Measurements from ENCODE around the gene RSBN1.

Gene RSBN1

GRCh38 chr1:113811156-113811887, 954 bp downstream of the RSBN1 start:
- DNase-seq: peak; percentile 78 to 83

DNA sequence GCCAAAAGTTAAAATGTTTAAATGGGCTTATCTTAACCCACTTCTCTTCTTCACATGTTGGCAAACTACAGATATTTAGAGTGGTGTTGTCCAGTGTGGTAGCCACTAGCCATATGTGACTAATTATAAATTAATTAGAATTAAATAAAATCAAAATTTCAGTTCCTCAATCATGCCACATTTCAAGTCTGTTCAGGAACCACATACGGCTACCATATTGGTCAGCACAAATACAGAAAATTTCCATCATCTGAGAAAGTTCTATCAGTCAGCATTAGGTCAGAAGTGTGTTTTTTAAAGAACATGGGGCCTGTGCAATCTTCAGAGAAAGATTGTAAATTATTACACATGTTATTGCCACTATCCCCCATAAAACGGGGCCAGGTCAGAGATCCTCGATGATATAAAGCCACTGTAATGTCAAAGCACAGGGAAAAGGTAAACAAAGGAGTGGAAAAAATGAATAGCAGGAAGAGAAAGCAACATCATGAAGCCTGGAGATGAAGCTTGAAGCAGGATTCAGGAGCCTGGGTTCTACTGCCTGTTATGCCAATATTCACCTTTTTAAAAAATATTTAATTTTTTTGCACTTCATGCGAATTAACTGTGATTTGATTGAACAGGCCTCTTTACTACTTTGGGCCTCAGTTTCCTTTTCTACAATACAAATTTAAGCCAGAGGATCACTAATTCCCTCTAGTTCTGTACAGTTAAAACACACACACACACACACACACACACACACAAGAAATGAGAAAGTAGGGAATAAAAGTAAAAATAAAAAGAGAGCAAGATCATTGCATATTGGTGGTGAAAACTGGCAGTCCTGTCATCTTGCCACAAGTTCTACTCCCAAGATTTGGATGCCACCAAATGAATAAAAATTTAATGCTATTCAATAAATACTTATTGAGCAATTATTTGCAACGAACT, 2.3 kb downstream of the RSBN1 start:
- no peak for DNase-seq

GRCh38 chr1:113808450-113809195, 3.7 kb downstream of the RSBN1 start:
- DNase-seq: no peak

DNA sequence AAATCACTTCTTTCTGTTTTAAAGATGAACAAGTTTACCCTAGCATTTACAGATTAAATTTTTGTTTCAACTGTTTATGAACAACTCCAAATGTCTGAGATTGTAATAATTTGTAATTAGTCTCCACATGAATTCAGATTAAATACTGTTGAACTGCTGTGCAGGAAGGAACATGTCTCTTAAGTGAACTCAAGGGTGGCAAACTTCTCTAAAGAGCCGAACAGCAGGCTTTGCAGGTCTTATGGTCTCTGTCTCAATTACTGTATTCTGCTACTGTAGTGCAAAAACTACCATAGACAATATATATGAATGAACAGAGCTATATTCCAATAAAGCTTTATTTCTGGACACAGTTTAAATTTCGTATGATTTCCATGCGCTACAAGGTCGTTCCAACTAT, 6.6 kb downstream of the RSBN1 start:
- no peak for DNase-seq

DNA sequence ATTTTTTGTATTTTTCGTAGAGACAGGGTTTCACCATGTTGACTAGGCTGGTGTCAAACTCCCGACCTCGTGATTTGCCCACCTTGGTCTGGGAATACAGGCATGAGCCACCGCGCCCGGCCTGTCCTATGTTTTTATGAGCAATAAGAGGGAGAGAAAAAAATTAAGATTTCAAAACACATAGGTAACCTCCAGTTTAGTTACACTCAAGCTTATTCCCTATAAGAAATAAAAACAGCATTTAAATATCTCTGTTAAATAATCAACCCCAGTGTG, 7.1 kb downstream of the RSBN1 start:
- no peak for DNase-seq

DNA sequence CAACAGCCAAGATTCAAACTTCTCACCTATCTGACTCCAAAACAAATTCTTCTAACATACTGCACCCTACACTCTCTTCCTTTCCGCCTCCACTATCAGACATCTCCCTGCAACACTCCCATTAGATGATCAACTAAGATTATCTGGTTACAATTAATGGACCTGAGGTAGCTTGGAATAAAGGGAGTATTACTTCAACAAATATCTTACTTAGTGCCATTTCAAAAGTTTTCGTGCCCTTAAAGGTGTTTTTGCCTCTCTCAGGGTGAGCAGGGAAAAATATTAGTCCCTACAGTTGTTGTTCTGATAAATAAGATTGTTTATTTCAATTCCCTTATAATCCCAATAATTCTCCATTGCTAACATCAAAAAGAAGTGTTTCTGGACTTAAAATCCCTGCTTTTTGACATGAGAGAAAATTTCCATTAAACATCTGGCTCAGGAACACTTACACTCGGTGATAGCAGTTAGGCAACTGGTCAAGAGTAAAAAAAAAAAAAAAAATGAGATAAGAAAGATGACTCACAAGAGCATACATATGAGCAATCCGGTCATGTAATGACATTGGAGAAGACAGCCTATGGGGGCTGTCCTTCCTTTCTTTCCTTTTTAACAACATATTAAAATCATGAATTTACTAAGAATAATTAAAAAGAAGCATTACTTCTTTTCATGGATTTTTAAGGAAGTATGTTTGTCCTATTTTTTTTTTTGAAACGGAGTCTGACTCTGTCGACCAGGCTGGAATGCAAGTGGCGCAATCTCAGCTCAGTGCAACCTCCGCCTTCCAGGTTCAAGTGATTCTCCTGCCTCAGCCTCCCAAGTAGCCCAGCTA, 7.6 kb downstream of the RSBN1 start:
- DNase-seq: no peak

DNA sequence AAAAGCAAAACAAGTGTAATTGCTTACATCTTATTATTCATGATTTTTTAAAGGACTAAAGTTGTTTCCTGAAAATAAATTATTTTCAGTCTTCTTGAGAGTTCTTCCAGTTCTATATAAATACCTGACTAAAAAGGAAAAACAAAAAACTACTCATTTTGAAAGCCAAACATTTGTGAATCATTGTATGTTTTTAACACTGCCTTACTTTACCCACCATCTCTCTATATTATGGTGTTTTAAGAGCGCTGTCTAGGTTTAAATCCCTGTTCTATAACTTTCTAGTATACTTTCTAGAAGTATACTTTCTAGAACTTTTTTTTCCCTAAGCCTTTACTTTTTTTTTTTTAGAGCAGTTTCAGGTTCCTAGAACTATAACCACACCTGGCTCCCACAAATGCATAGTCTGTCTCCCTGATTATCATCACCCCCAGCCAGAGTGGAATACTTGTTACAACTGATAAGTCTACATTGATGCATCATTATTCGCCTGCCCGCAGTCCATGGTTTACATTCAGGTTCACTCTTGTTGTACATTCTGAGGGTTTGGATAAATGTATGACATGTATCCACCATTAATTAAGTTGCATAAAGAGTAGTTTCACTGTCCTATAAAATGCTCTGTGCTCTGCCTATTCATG, 9.8 kb downstream of the RSBN1 start:
- DNase-seq: no peak

- DNase-seq: no peak
Observed at GRCh38 chr1:113800487-113800886, 11.8 kb downstream of the RSBN1 start.

- DNase-seq: no peak
Observed at GRCh38 chr1:113797472-113797871, 14.8 kb downstream of the RSBN1 start.

- DNase-seq: peak in 1 of 2 experiments; percentile 13
Observed at GRCh38 chr1:113793878-113794834, 18.1 kb downstream of the RSBN1 start.

DNA sequence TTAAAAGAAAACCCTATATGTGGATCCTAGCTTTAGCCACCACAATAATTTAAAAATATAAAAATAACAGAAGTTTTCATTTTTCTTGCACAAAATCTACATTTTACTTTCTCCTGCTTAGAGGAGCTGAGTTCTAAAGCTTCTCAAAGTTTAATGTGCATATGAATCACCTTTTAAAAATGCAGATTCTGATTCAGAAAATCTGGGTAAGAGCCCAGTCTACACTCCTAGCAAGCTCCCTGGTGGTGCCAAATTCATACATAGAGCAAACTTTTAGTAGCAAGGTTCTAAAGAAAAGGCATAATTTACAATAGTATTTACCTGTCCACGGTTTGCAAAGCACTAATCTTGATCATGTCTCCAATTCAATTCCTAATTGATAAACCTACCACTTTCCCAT, 19.3 kb downstream of the RSBN1 start:
- DNase-seq: no peak

- no peak for DNase-seq
Observed at GRCh38 chr1:113792471-113792870, 19.8 kb downstream of the RSBN1 start.

GRCh38 chr1:113788802-113789201, 23.5 kb downstream of the RSBN1 start:
- DNase-seq: no peak

DNA sequence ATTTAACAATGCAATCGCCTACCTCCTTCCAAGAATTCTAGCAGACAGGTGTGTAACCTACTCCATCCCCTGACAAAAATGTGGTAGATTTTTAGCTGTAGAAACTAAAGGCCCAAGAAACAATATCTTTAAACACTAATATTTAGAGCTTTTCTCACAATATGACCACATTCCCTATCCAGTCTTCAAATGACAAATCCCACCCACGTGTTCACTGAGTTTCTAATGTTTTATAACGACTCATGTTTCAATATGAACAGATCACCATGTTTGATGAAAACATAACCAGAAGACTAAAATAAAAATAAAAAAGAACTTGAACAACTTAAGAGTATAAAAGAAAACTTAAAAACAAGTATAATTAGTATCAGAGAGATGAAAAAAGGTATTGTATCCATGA, 24.6 kb downstream of the RSBN1 start:
- DNase-seq: no peak

GRCh38 chr1:113786069-113786468, 26.2 kb downstream of the RSBN1 start:
- DNase-seq: peak in 1 of 2 experiments; percentile 10

DNA sequence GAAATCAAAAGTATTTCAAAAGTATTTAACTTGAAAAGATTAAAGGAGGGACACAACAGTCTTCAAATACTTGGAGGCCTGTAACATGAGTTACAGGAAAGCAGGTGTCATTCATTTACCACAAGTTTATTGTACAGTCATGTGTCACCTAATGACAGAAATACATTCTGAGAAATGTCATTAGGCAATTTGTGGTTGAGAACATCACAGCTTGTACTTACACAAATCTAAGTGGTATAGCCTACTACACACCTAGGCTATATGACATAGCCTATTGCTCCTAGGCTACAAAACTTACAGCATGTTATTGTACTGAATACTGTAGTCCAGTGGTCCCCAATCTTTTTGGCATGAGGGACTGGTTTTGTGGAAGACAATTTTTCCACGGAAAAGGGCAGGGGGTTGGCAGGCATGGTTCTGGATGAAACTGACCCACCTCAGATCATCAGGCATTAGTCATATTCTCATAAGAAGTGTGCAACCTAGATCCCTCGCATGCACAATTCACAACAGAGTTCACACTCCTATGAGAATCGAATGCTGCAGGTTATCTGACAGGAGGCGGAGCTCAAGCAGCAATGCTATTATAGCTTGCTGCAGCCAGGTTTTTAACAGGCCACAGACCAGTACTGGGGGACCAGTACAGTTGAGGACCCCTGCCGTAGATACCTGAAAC, 28.0 kb downstream of the RSBN1 start:
- DNase-seq: no peak

- no peak for DNase-seq
Observed at GRCh38 chr1:113783254-113784103, 28.8 kb downstream of the RSBN1 start.

- no peak for DNase-seq
Observed at GRCh38 chr1:113782406-113782805, 29.9 kb downstream of the RSBN1 start.
